GM18507 (cell line): ENCODE measurements around the gene NME7.

Source experiments
- DNase-seq: peaks from one replicate; pipeline ENCODE4 v3.0.0; 2011; ENCODE audit warnings: low read depth; ENCODE audit not compliant: insufficient read length; ENCODE audit errors: extremely low spot score
- FAIRE-seq: peaks from 2 replicates; lab custom pipeline; 2011; peaks lifted over from hg19 to GRCh38; lab: Jason Lieb, UNC

The NME7 gene

GRCh38 chr1:169100651-169101088, 266.9 kb downstream of the NME7 start:
- FAIRE-seq, result no peak

GRCh38 chr1:169100208-169100607, 267.4 kb downstream of the NME7 start:
- no peak for FAIRE-seq
- no peak for DNase-seq

More at GRCh38 chr1:169100651-169101088, 266.9 kb downstream of the NME7 start:
- DNase-seq, result no peak

DNA sequence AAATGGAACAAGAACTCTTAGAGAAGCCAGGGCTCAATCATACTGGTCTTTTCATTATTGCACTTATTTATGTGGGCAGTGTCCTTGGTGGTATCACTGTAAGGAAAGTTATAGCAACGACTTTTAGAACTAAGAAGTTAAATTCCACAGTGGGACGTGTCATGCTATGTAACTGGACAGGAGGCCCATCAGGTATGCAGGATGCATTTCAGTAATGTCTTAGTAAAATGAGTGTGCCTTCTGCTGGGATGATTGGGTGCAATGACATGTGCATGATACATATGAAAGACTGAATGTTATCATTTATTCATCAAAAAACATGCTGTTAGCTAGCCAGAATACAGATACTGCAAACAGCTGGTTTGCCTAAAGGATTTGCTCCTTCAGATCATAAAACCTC, 268.0 kb downstream of the NME7 start:
- no peak for FAIRE-seq
- no peak for DNase-seq

DNA sequence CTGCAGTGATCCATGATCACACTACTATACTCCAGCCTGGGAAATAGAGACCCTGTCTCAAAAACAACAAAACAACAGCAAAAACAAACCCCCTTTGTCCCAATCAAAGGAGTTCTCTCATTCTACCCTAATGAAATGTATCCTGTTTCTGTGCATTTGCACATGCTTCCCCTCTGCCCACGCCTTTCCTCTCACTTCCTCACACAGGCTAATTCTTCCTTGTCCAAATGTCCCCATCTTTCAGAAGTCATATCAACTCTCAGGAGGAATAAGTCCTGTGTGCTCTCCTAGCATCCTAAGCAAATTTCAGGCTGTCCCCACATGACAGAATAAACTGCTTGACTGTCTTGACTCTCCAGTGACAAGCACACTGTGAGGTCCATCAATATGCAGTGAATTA, 269.2 kb downstream of the NME7 start:
- FAIRE-seq, result peak; percentile 76
- DNase-seq, result no peak

GRCh38 chr1:169094897-169095569, 272.6 kb downstream of the NME7 start:
- DNase-seq, result no peak

DNA sequence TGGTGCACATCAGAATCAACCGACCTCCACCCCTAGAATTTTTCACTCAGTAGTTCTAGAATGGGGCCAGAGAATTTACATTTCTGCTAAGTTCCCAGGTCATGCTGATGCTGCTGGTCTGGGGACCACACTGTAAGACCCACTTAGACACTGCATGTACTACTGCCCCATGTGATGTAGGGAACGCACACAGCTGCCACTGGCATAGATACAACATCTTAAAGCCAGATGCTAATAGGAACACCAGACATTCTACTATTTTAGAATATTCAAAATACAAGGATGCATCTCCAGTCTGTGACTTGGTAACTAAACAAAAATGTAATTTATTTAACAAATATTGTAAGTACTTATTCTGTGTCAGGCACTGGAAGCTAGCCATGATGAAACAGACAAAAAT, 275.2 kb downstream of the NME7 start:
- no peak for DNase-seq
- no peak for FAIRE-seq

More at GRCh38 chr1:169094897-169095569, 272.6 kb downstream of the NME7 start:
- no peak for FAIRE-seq

GRCh38 chr1:169091480-169091941, 276.1 kb downstream of the NME7 start:
- FAIRE-seq (no peak), DNase-seq (no peak)

- peak; percentile 72 for FAIRE-seq
- DNase-seq, result no peak
Observed at GRCh38 chr1:169090900-169091311, 276.7 kb downstream of the NME7 start.

- peak; percentile 69 for FAIRE-seq
- DNase-seq, result no peak
Observed at GRCh38 chr1:169090308-169090899, 277.2 kb downstream of the NME7 start.

- FAIRE-seq (no peak), DNase-seq (no peak)
Observed at GRCh38 chr1:169089776-169090175, 277.8 kb downstream of the NME7 start.

DNA sequence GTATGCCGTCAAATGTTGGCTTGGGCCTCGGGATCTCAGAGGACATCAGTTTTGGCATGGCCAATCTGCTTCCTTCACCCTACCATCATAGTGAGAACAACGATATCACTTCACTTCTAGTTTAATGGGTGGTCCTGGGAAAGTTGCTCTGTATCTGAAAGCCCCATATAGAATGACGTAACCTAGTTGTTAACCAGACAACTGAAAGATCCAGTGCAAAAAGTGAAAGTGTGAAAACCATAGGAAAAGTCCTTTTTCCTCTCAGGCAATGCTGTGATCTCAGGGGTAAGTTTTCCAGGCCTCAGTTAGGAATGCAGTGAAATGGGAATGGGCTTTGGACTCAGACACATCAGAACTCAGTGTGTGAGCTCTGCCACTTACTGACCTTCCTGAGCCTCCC, 279.7 kb downstream of the NME7 start:
- DNase-seq (no peak), FAIRE-seq (no peak)

GRCh38 chr1:169086603-169087455, 280.8 kb downstream of the NME7 start:
- peak; percentile 33 for FAIRE-seq
- no peak for DNase-seq

GRCh38 chr1:169085911-169086310, 281.7 kb downstream of the NME7 start:
- DNase-seq, result no peak
- FAIRE-seq, result no peak
